HG02588 (cell line): Measurements from ENCODE around the gene EPHA7.

Source experiments
- ATAC-seq: cut with Tn5 transposase; IDR thresholded peaks from one replicate; pipeline ENCODE4 v1.9.1; 2021; ENCODE audit warnings: mild to moderate bottlenecking, moderate library complexity; ENCODE audit not compliant: unreplicated experiment

The EPHA7 gene

GRCh38 chr6:93394471-93394870, 24.9 kb downstream of the EPHA7 start:
- ATAC-seq: no peak

- no peak for ATAC-seq
Observed at GRCh38 chr6:93393554-93394074, 25.7 kb downstream of the EPHA7 start.

GRCh38 chr6:93392797-93393196, 26.6 kb downstream of the EPHA7 start:
- no peak for ATAC-seq

GRCh38 chr6:93391965-93392364, 27.4 kb downstream of the EPHA7 start:
- ATAC-seq: no peak

GRCh38 chr6:93389192-93389591, 30.2 kb downstream of the EPHA7 start:
- no peak for ATAC-seq

GRCh38 chr6:93388070-93388469, 31.3 kb downstream of the EPHA7 start:
- ATAC-seq: no peak

- ATAC-seq: no peak
Observed at GRCh38 chr6:93376026-93376540, 43.3 kb downstream of the EPHA7 start.

- no peak for ATAC-seq
Observed at GRCh38 chr6:93373445-93373844, 45.9 kb downstream of the EPHA7 start.

GRCh38 chr6:93371756-93372155, 47.6 kb downstream of the EPHA7 start:
- ATAC-seq: no peak

- no peak for ATAC-seq
Observed at GRCh38 chr6:93369586-93370134, 49.7 kb downstream of the EPHA7 start.

GRCh38 chr6:93366506-93366905, 52.9 kb downstream of the EPHA7 start:
- ATAC-seq: no peak

GRCh38 chr6:93365445-93365844, 53.9 kb downstream of the EPHA7 start:
- ATAC-seq: no peak

GRCh38 chr6:93358435-93358834, 60.9 kb downstream of the EPHA7 start:
- ATAC-seq: no peak

GRCh38 chr6:93352604-93353003, 66.8 kb downstream of the EPHA7 start:
- ATAC-seq: no peak

- no peak for ATAC-seq
Observed at GRCh38 chr6:93351222-93351621, 68.1 kb downstream of the EPHA7 start.

GRCh38 chr6:93350774-93351173, 68.6 kb downstream of the EPHA7 start:
- no peak for ATAC-seq

- ATAC-seq: no peak
Observed at GRCh38 chr6:93344333-93344835, 75.0 kb downstream of the EPHA7 start.

- no peak for ATAC-seq
Observed at GRCh38 chr6:93343476-93343875, 75.9 kb downstream of the EPHA7 start.

GRCh38 chr6:93341900-93342613, 77.3 kb downstream of the EPHA7 start:
- no peak for ATAC-seq

- ATAC-seq: no peak
Observed at GRCh38 chr6:93337772-93338394, 81.5 kb downstream of the EPHA7 start.

- ATAC-seq: no peak
Observed at GRCh38 chr6:93337014-93337413, 82.3 kb downstream of the EPHA7 start.
